ENCODE data around the gene ROCK2. TPM values are rescaled to one million over a fixed set of nuclear protein-coding genes. Genes with fewer than 3 reads are reported as not detected.
A peak's percentile ranks its signal among the peaks of the same experiment; 100 is the strongest.

The ROCK2 gene
- total and polyA plus RNA-seq, 2 of the 13 experiments (the other 11 are each of a cell fraction or from before 2014, with no cell fraction given): 38.1 to 119 TPM

DNA sequence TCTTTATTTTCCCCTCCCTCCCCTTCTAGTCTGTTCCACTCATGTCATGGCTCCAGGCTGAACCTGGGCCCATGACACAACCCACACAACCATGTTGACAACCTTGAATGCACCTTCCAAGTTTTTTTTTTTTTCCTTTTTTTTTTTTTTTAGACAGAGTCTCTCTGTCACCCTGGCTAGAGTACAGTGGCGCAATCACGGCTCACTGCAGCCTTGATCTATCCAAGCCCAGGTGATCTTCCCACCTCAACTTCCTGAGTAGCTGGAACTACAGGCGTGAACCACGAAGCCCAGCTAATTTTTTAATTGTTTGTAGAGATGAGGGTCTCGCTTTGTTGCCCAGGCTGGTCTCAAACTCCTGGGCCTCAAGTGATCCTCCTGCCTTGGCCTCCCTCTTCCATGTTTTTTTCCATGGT, 21.9 kb upstream of the ROCK2 start (continued):
- TF ChIP-seq PITX1 (CRISPR knock-in tag; IDR thresholded peaks at IDR 0.05): peak; percentile 86; the same call in 1 of the 2 replicates
- TF ChIP-seq SP2 (CRISPR knock-in tag; IDR thresholded peaks at IDR 0.05): no peak
- TF ChIP-seq SAP130 (CRISPR knock-in tag; IDR thresholded peaks at IDR 0.05; ENCODE audit: low read depth): peak; percentile 87
- TF ChIP-seq XBP1 (CRISPR knock-in tag; IDR thresholded peaks at IDR 0.05): no peak
- TF ChIP-seq, protein P1, sequence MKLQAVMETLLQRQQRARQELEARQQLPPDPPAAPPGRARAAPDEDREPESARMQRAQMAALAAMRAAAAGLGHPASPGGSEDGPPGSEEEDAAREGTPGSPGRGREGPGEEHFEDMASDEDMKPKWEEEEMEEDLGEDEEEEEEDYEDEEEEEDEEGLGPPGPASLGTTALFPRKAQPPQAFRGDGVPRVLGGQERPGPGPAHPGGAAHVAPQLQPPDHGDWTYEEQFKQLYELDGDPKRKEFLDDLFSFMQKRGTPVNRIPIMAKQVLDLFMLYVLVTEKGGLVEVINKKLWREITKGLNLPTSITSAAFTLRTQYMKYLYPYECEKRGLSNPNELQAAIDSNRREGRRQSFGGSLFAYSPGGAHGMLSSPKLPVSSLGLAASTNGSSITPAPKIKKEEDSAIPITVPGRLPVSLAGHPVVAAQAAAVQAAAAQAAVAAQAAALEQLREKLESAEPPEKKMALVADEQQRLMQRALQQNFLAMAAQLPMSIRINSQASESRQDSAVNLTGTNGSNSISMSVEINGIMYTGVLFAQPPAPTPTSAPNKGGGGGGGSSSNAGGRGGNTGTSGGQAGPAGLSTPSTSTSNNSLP (IDR thresholded peaks at IDR 0.05; ENCODE audit: low read depth, low read length): peak; percentile 66
- 0 out of 2 replicates have a peak, but pooled peaks have one; percentile 49 for TF ChIP-seq SMYD3 (CRISPR knock-in tag; IDR thresholded peaks at IDR 0.05)
- TF ChIP-seq, protein P2, sequence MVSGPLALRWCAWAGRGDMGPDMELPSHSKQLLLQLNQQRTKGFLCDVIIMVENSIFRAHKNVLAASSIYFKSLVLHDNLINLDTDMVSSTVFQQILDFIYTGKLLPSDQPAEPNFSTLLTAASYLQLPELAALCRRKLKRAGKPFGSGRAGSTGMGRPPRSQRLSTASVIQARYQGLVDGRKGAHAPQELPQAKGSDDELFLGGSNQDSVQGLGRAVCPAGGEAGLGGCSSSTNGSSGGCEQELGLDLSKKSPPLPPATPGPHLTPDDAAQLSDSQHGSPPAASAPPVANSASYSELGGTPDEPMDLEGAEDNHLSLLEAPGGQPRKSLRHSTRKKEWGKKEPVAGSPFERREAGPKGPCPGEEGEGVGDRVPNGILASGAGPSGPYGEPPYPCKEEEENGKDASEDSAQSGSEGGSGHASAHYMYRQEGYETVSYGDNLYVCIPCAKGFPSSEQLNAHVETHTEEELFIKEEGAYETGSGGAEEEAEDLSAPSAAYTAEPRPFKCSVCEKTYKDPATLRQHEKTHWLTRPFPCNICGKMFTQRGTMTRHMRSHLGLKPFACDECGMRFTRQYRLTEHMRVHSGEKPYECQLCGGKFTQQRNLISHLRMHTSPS (CRISPR knock-in tag; IDR thresholded peaks at IDR 0.05; ENCODE audit: low read depth): no peak
- peak; percentile 60 for TF ChIP-seq MED8 (CRISPR knock-in tag; IDR thresholded peaks at IDR 0.05; ENCODE audit: insufficient replicate concordance)
- TF ChIP-seq GABPB1 (CRISPR knock-in tag; IDR thresholded peaks at IDR 0.05): peak; percentile 55; the same call in 1 of the 2 replicates
- TF ChIP-seq, protein P3, sequence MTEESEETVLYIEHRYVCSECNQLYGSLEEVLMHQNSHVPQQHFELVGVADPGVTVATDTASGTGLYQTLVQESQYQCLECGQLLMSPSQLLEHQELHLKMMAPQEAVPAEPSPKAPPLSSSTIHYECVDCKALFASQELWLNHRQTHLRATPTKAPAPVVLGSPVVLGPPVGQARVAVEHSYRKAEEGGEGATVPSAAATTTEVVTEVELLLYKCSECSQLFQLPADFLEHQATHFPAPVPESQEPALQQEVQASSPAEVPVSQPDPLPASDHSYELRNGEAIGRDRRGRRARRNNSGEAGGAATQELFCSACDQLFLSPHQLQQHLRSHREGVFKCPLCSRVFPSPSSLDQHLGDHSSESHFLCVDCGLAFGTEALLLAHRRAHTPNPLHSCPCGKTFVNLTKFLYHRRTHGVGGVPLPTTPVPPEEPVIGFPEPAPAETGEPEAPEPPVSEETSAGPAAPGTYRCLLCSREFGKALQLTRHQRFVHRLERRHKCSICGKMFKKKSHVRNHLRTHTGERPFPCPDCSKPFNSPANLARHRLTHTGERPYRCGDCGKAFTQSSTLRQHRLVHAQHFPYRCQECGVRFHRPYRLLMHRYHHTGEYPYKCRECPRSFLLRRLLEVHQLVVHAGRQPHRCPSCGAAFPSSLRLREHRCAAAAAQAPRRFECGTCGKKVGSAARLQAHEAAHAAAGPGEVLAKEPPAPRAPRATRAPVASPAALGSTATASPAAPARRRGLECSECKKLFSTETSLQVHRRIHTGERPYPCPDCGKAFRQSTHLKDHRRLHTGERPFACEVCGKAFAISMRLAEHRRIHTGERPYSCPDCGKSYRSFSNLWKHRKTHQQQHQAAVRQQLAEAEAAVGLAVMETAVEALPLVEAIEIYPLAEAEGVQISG (CRISPR knock-in tag; IDR thresholded peaks at IDR 0.05): peak; percentile 69; the same call in 1 of the 2 replicates
- TF ChIP-seq HDAC1 (CRISPR knock-in tag; IDR thresholded peaks at IDR 0.05): peak; percentile 27; the same call in 1 of the 2 replicates
- 0 out of 2 replicates have a peak, but pooled peaks have one; percentile 30 for TF ChIP-seq ZNF747 (CRISPR knock-in tag; IDR thresholded peaks at IDR 0.05; ENCODE audit: borderline replicate concordance)
- TF ChIP-seq MYC (CRISPR knock-in tag; IDR thresholded peaks at IDR 0.05; ENCODE audit: borderline replicate concordance): peak; percentile 48; the same call in 1 of the 2 replicates
- peak; percentile 97 for TF ChIP-seq ZNF121 (CRISPR knock-in tag; IDR thresholded peaks at IDR 0.05)
- TF ChIP-seq LCORL (IDR thresholded peaks at IDR 0.05): no peak
- peak; percentile 59; the same call in 1 of the 2 replicates for TF ChIP-seq LCORL (CRISPR knock-in tag; IDR thresholded peaks at IDR 0.05)
- TF ChIP-seq, protein P4, sequence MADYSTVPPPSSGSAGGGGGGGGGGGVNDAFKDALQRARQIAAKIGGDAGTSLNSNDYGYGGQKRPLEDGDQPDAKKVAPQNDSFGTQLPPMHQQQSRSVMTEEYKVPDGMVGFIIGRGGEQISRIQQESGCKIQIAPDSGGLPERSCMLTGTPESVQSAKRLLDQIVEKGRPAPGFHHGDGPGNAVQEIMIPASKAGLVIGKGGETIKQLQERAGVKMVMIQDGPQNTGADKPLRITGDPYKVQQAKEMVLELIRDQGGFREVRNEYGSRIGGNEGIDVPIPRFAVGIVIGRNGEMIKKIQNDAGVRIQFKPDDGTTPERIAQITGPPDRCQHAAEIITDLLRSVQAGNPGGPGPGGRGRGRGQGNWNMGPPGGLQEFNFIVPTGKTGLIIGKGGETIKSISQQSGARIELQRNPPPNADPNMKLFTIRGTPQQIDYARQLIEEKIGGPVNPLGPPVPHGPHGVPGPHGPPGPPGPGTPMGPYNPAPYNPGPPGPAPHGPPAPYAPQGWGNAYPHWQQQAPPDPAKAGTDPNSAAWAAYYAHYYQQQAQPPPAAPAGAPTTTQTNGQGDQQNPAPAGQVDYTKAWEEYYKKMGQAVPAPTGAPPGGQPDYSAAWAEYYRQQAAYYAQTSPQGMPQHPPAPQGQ (CRISPR knock-in tag; IDR thresholded peaks at IDR 0.05; ENCODE audit: borderline replicate concordance): no peak
- TF ChIP-seq HOXA5 (CRISPR knock-in tag; IDR thresholded peaks at IDR 0.05): peak; percentile 52; the same call in 1 of the 2 replicates
- TF ChIP-seq, protein P5, sequence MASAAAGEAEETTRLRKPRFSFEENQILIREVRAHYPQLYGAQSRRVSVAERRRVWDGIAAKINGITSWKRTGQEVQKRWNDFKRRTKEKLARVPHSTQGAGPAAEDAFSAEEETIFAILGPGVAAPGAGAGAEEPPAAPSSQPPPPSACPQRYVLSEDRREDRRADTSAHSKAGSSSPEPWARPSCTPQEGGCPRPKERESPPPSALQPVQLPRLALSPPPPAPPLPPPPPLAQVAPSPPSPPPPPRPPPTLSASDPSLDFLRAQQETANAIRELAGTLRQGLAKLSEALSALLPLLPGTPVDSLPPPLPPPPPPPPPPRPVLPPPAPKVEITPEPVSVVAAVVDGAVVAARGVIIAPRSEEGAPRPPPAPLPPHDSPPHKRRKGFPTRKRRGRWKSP (CRISPR knock-in tag; IDR thresholded peaks at IDR 0.05): peak; percentile 49; the same call in 1 of the 2 replicates
- peak; percentile 92; the same call in 1 of the 2 replicates for TF ChIP-seq RCOR2 (CRISPR knock-in tag; IDR thresholded peaks at IDR 0.05)
- 0 out of 2 replicates have a peak, but pooled peaks have one; percentile 40 for TF ChIP-seq ZBTB7A (CRISPR knock-in tag; IDR thresholded peaks at IDR 0.05)
- TF ChIP-seq STAG1 (CRISPR knock-in tag; IDR thresholded peaks at IDR 0.05): peak; percentile 31

Measured in HepG2 (cell line).